ENCODE results near the gene ZC3H7A. TPM values are rescaled to one million over a fixed set of nuclear protein-coding genes. Genes with fewer than 3 reads are reported as not detected.

ZC3H7A gene
- total RNA-seq, 1 experiment from 2014 or later: 45.9 TPM

GRCh38 chr16:11706180-11706742 lies 90.8 kb downstream of the ZC3H7A start:
- Mint-ChIP-seq H3K4me1 (no peaks in the 10 kb centered on the region), H3K36me3 (peaks cover 3% of the 10 kb centered on the region; the same call in 1 of the 2 replicates), H3K9me3 (no peaks in the 10 kb centered on the region), H3K27me3 (ENCODE audit: low read depth) (no peaks in the 10 kb centered on the region), H3K4me3 (no peak overlapping the region), H3K27ac (no peak overlapping the region)
- CTCF ChIA-PET: interaction anchor here (0.5 to 2.2 kb wide), 3 partner anchors 9 to 174 kb away, joined by 3 to 8 read pairs (median 4); no protein-coding TSS in a partner anchor
- no peak for DNase-seq (ENCODE audit: low spot score)
- TF ChIP-seq ZNF232 (CRISPR knock-in tag; IDR thresholded peaks at IDR 0.05): no peak
- TF ChIP-seq CTCF (IDR thresholded peaks at IDR 0.05): no peak
- no peak for TF ChIP-seq CREM (CRISPR knock-in tag; IDR thresholded peaks at IDR 0.05)
- no peak for TF ChIP-seq TEAD4 (CRISPR knock-in tag; IDR thresholded peaks at IDR 0.05)
- TF ChIP-seq KAT7 (CRISPR knock-in tag; IDR thresholded peaks at IDR 0.05; ENCODE audit: borderline replicate concordance): no peak
- no peak for TF ChIP-seq ZNF396 (CRISPR knock-in tag; IDR thresholded peaks at IDR 0.05; ENCODE audit: borderline replicate concordance)
- POLR2A ChIA-PET: no interaction called here
- ATAC-seq: no peak

- Mint-ChIP-seq H3K4me3 (no peak overlapping the region), H3K27me3 (ENCODE audit: low read depth) (no peaks in the 10 kb centered on the region), H3K4me1 (no peaks in the 10 kb centered on the region), H3K27ac (no peak overlapping the region), H3K36me3 (peaks cover 3% of the 10 kb centered on the region; the same call in 1 of the 2 replicates), H3K9me3 (no peaks in the 10 kb centered on the region)
- ChIA-PET POLR2A (no interaction called here), CTCF (interaction anchor here (0.5 to 2.2 kb wide), 3 partner anchors 9 to 174 kb away, joined by 3 to 8 read pairs (median 4); no protein-coding TSS in a partner anchor)
- ATAC-seq (no peak), DNase-seq (ENCODE audit: low spot score) (no peak)
- TF ChIP-seq PRRX2 (CRISPR knock-in tag; IDR thresholded peaks at IDR 0.05) (no peak), PRDM15 (CRISPR knock-in tag; IDR thresholded peaks at IDR 0.05) (no peak)
Measured at GRCh38 chr16:11705311-11706025, 91.6 kb downstream of the ZC3H7A start.

Other genes with a start within 250 kb of the ZC3H7A start
- 72.4 to 77.7 TPM (median 73.0 TPM) in 3 replicates for gene LITAF, start 210.3 kb downstream of the ZC3H7A start, total RNA-seq (2021)
- gene SNN, start 128.8 kb downstream of the ZC3H7A start, total RNA-seq (2021): 54.2 to 65.2 TPM (median 56.2 TPM) in 3 replicates
- 11.1 to 11.5 TPM (median 11.4 TPM) in 3 replicates for gene TXNDC11, start 54.4 kb downstream of the ZC3H7A start, total RNA-seq (2021)
- gene RSL1D1, start 54.3 kb upstream of the ZC3H7A start, total RNA-seq (2021): 203 to 227 TPM (median 216 TPM) in 3 replicates
- 154 to 190 TPM (median 159 TPM) in 3 replicates for gene GSPT1, start 118.7 kb upstream of the ZC3H7A start, total RNA-seq (2021)
- gene NPIPB2, start 144.8 kb upstream of the ZC3H7A start, total RNA-seq (2021): 14.4 to 24.7 TPM (median 15.1 TPM) in 3 replicates
- 0.18 TPM in 1 of 3 replicates, not detected in the others for gene TNFRSF17, start 168.0 kb upstream of the ZC3H7A start, total RNA-seq (2021)
- 7.7 to 11.4 TPM (median 10.2 TPM) in 3 replicates for gene SNX29, start 179.5 kb upstream of the ZC3H7A start, total RNA-seq (2021)